GM12891 (cell line): ENCODE results near the gene PPFIA1.

Source experiments
- DNase-seq: peaks from one replicate; pipeline ENCODE4 v3.0.0; 2011; ENCODE audit warnings: low spot score; ENCODE audit not compliant: insufficient read length
- FAIRE-seq: peaks from 2 replicates; lab custom pipeline; 2011; peaks lifted over from hg19 to GRCh38; lab: Jason Lieb, UNC
- PAX5 ChIP-seq: IDR thresholded peaks from 2 replicates; pipeline ENCODE4 v1.6.1; 2011; ENCODE audit warnings: low read length, moderate library complexity, mild to moderate bottlenecking; ENCODE audit not compliant: insufficient read depth, severe bottlenecking
- POLR2A ChIP-seq: IDR thresholded peaks from 2 replicates; pipeline ENCODE4 v1.6.1; 2011; ENCODE audit warnings: low read depth, low read length, control low read depth
- POLR2AphosphoS5 ChIP-seq: IDR thresholded peaks from 2 replicates; pipeline ENCODE4 v1.6.1; 2011; ENCODE audit warnings: low read depth, low read length, control low read depth
- POU2F2 ChIP-seq: IDR thresholded peaks from 2 replicates; pipeline ENCODE4 v1.6.1; 2011; ENCODE audit warnings: low read depth, mild to moderate bottlenecking, control low read depth, low read length, moderate library complexity
- SPI1 ChIP-seq: IDR thresholded peaks from 2 replicates; pipeline ENCODE4 v1.6.1; 2011; ENCODE audit warnings: low read depth, low read length, control low read depth
- TAF1 ChIP-seq: IDR thresholded peaks from 2 replicates; pipeline ENCODE4 v1.6.1; 2011; ENCODE audit warnings: low read depth, low read length, control low read depth

PPFIA1 gene

GRCh38 chr11:70351646-70352045, 81.2 kb downstream of the PPFIA1 start:
- no peak for TF ChIP-seq SPI1
- no peak for TF ChIP-seq POLR2AphosphoS5
- no peak for TF ChIP-seq TAF1
- no peak for TF ChIP-seq POLR2A
- TF ChIP-seq POU2F2, result no peak
- TF ChIP-seq PAX5, result no peak
- FAIRE-seq, result no peak

GRCh38 chr11:70352100-70352499, 81.6 kb downstream of the PPFIA1 start:
- DNase-seq (no peak), FAIRE-seq (no peak)
- TF ChIP-seq POLR2AphosphoS5 (no peak), PAX5 (no peak), POU2F2 (no peak), TAF1 (no peak), SPI1 (no peak)

More at GRCh38 chr11:70351646-70352045, 81.2 kb downstream of the PPFIA1 start:
- no peak for DNase-seq

- no peak for TF ChIP-seq TAF1
- no peak for TF ChIP-seq POLR2AphosphoS5
- TF ChIP-seq POLR2A, result no peak
- TF ChIP-seq POU2F2, result no peak
- TF ChIP-seq PAX5, result no peak
- TF ChIP-seq SPI1, result no peak
- DNase-seq (no peak), FAIRE-seq (no peak)
Measured at GRCh38 chr11:70352601-70353000, 82.1 kb downstream of the PPFIA1 start.

DNA sequence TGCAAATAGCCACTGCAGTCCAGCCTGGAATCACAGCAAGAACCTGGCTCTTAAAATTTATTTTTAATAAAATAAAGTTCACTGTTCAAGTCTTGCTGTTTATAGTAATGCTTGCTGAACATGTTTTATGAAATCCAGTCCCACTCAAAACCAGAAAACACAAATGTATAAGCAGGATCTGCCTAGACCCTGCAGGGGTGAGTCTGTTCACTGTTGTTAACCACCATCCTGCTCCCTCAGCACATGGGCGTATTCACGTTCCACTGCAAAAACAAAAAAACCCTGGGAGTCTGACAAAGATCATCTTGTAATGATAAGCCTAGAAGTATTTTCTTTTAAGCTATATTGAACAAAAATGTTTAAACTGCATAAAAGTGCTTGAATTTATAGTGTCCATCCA, 82.8 kb downstream of the PPFIA1 start:
- no peak for FAIRE-seq

GRCh38 chr11:70353900-70354568, 83.5 kb downstream of the PPFIA1 start:
- FAIRE-seq (no peak), DNase-seq (no peak)
- TF ChIP-seq TAF1, result no peak
- no peak for TF ChIP-seq SPI1
- TF ChIP-seq PAX5, result no peak
- TF ChIP-seq POLR2AphosphoS5, result no peak
- no peak for TF ChIP-seq POLR2A
- no peak for TF ChIP-seq POU2F2

More for the DNA sequence above, 82.8 kb downstream of the PPFIA1 start:
- DNase-seq, result no peak
- no peak for TF ChIP-seq POU2F2
- TF ChIP-seq POLR2A, result no peak
- no peak for TF ChIP-seq PAX5

DNA sequence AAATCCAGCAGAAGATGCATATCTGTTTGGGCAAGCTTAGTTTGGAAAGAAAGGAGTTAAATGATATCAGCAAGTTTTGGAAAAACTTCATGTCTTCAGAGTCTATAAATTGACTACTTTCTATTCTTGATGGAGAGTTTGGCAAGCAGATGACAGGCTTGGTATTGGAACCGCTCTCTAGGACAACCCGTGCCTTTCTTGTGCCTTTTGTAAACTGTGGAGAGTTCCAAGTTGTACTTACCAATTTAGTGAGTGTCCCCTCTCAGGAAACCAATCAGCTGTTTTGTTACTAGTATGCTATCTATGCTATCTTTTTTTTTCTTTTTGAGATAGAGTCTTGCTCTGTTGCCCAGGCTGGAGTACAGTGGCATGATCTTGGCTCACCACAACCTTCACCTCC, 84.1 kb downstream of the PPFIA1 start:
- no peak for TF ChIP-seq POLR2AphosphoS5
- TF ChIP-seq POLR2A, result no peak
- TF ChIP-seq TAF1, result no peak
- no peak for TF ChIP-seq POU2F2
- no peak for TF ChIP-seq SPI1
- no peak for TF ChIP-seq PAX5
- no peak for DNase-seq
- no peak for FAIRE-seq

- FAIRE-seq (no peak), DNase-seq (no peak)
- TF ChIP-seq POLR2A (no peak), SPI1 (no peak), PAX5 (no peak), POU2F2 (no peak), POLR2AphosphoS5 (no peak), TAF1 (no peak)
Measured at GRCh38 chr11:70358753-70359152, 88.3 kb downstream of the PPFIA1 start.

DNA sequence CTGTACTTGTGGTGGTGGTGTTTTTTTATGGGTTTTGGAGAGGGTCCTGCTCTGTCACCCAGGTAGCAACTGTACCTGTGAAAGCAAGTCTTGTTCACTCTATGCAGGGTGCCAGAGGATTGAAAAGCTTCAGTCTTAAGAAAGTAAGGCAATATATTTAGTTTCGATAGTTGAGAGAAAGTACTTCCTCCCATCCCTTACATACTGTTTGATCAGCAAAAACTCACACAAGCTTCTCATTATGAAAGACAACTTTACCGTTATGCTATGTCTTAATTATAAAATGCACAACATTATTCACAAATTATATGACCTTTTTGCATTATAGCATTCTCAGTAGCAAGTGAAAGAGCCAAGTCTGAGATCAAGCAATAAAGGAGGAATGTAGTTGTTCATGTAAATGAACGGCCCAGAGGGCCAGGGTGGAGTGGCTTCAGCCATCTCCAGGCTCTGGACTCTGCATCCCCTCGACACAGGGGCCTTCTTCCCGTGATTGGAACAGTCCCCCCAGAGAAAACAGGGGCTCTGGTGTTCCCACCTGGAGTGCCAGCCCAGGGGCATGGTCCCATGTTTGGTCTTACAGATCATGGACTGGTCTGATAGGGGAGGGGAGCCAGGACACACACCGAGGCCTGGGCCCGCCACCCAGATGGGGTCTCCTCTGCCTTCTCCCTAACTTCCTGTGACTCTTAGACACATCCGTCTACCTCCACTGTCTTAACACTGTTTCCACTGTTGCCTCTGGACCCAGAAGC, 89.1 kb downstream of the PPFIA1 start:
- no peak for TF ChIP-seq POLR2AphosphoS5
- TF ChIP-seq SPI1, result no peak
- no peak for TF ChIP-seq PAX5
- no peak for TF ChIP-seq POLR2A
- no peak for TF ChIP-seq POU2F2
- TF ChIP-seq TAF1, result no peak
- no peak for FAIRE-seq
- no peak for DNase-seq

GRCh38 chr11:70360211-70360610, 89.7 kb downstream of the PPFIA1 start:
- FAIRE-seq, result no peak
- no peak for DNase-seq
- no peak for TF ChIP-seq TAF1
- no peak for TF ChIP-seq POLR2AphosphoS5
- TF ChIP-seq SPI1, result no peak
- TF ChIP-seq POU2F2, result no peak
- no peak for TF ChIP-seq PAX5

- FAIRE-seq (no peak), DNase-seq (no peak)
- no peak for TF ChIP-seq PAX5
- no peak for TF ChIP-seq POLR2AphosphoS5
- TF ChIP-seq POU2F2, result no peak
- TF ChIP-seq POLR2A, result no peak
- TF ChIP-seq SPI1, result no peak
- no peak for TF ChIP-seq TAF1
Measured at GRCh38 chr11:70364178-70364577, 93.7 kb downstream of the PPFIA1 start.
